ENCODE data around the gene SPRR1A. TPM values are rescaled to one million over a fixed set of nuclear protein-coding genes. Genes with fewer than 3 reads are reported as not detected.

The SPRR1A gene
- total RNA-seq, 2 experiments from 2014 or later: not detected

DNA sequence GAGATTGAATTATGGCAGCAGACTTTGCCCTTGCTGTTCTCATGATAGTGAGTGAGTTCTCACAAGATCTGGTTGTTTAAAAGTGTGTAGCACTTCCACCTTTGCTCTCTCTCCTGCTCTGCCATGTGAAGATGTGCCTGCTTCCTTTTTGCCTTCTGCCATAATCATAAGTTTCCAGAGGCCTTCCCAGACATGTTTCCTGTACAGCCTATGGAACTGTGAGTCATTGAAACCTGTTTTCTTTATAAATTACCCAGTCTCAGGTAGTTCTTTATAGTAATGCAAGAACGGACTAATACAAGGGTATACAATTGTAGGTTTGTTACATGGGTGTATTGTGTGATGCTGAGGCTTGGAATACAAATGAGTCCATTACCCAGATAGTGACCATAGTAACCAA, 51.3 kb downstream of the SPRR1A start:
- H3K9me3 Mint-ChIP-seq (ENCODE audit: low read depth): no peaks in the 10 kb centered on the region
- ATAC-seq (no peak), DNase-seq (no peak)
- ChIA-PET CTCF (no interaction called here), POLR2A (no interaction called here)
- H3K27me3 Mint-ChIP-seq: peaks cover 22% of the 10 kb centered on the region
- H3K27ac Mint-ChIP-seq: no peak overlapping the region
- H3K4me3 Mint-ChIP-seq: no peak overlapping the region
- no peaks in the 10 kb centered on the region for H3K36me3 Mint-ChIP-seq (ENCODE audit: low read depth)
- peaks cover 2% of the 10 kb centered on the region for H3K4me1 Mint-ChIP-seq
- intact Hi-C loops (cut with DNase I, micrococcal nuclease): loop anchor here in 1 of 2 experiments (10.0 kb wide), 1 partner anchor 160 kb away; the partner anchor contains the start of gene SMCP

Other genes starting within 250 kb of the SPRR1A start
- gene KPRP, start 226.1 kb upstream of the SPRR1A start, total RNA-seq: not detected
- gene LCE1F, start 208.9 kb upstream of the SPRR1A start, total RNA-seq: not detected
- gene LCE1E, start 197.8 kb upstream of the SPRR1A start, total RNA-seq: not detected
- not detected for gene LCE1D, start 187.4 kb upstream of the SPRR1A start, total RNA-seq
- gene LCE1C, start 177.4 kb upstream of the SPRR1A start, total RNA-seq: not detected
- gene LCE1B, start 172.1 kb upstream of the SPRR1A start, total RNA-seq: not detected
- gene LCE1A, start 156.6 kb upstream of the SPRR1A start, total RNA-seq: not detected
- gene LCE6A, start 141.2 kb upstream of the SPRR1A start, total RNA-seq: not detected
- gene LCE7A, start 124.1 kb upstream of the SPRR1A start, total RNA-seq: not detected
- gene SMCP, start 105.8 kb upstream of the SPRR1A start, total RNA-seq: not detected
- gene IVL, start 75.5 kb upstream of the SPRR1A start, total RNA-seq: under 1 TPM in 1 of 2 experiments, not detected in 1; 0.07 TPM
- not detected for gene SPRR5, start 36.9 kb upstream of the SPRR1A start, total RNA-seq
- gene SPRR4, start 13.4 kb upstream of the SPRR1A start, total RNA-seq: not detected
- gene SPRR3, start 17.7 kb downstream of the SPRR1A start, total RNA-seq: not detected
- not detected for gene SPRR1B, start 47.1 kb downstream of the SPRR1A start, total RNA-seq
- gene SPRR2D, start 57.0 kb downstream of the SPRR1A start, total RNA-seq: not detected
- not detected for gene SPRR2A, start 73.4 kb downstream of the SPRR1A start, total RNA-seq
- gene SPRR2B, start 87.5 kb downstream of the SPRR1A start, total RNA-seq: not detected
- gene SPRR2E, start 110.4 kb downstream of the SPRR1A start, total RNA-seq: not detected
- not detected for gene SPRR2F, start 129.4 kb downstream of the SPRR1A start, total RNA-seq
- not detected for gene SPRR2G, start 166.8 kb downstream of the SPRR1A start, total RNA-seq
- gene LELP1, start 219.3 kb downstream of the SPRR1A start, total RNA-seq: not detected
- not detected for gene PRR9, start 233.5 kb downstream of the SPRR1A start, total RNA-seq